Astrocyte of the spinal cord (primary cell): ENCODE measurements around the gene GPBP1.

Source experiments
- DNase-seq: peaks from one replicate; pipeline ENCODE4 v3.0.0; 2011; ENCODE audit warnings: low read depth, low spot score
- H3K4me3 ChIP-seq: 2 replicates; pipeline ENCODE4 v1.5.1; 2011; ENCODE audit warnings: low read depth, mild to moderate bottlenecking, low read length, moderate library complexity
- in situ Hi-C: cut with HindIII; loops from 2 replicates; pipeline ENCODE4 v1.10.0; 2017; ENCODE audit warnings: low sequenced_read_pairs
- TF ChIP-seq, protein P1 (sequence below): IDR thresholded peaks from 2 replicates; pipeline ENCODE4 v1.5.1; 2012; ENCODE audit warnings: low read depth, mild to moderate bottlenecking, low read length, inconsistent platforms

GPBP1 gene

DNA sequence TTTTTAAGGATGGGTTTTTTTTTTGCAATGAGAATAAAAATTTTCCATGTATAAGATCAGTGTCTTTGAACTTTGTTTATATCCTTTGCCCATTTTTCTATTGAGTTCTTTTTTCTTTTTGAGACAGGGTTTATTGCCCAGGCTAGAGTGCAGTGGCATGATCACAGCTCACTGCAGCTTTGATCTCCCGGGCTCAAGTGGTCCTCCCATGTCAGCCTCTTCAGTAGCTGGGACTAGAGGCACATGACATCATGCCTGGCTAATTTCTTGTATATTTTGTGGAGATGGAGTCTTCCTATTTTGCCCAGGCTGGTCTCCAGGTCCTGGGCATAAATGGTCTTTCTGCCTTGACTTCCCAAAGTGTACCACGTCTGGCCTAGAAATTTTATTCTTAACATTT, 21.2 kb downstream of the GPBP1 start:
- in situ Hi-C loops, result no loop called here
- TF ChIP-seq, protein P1, sequence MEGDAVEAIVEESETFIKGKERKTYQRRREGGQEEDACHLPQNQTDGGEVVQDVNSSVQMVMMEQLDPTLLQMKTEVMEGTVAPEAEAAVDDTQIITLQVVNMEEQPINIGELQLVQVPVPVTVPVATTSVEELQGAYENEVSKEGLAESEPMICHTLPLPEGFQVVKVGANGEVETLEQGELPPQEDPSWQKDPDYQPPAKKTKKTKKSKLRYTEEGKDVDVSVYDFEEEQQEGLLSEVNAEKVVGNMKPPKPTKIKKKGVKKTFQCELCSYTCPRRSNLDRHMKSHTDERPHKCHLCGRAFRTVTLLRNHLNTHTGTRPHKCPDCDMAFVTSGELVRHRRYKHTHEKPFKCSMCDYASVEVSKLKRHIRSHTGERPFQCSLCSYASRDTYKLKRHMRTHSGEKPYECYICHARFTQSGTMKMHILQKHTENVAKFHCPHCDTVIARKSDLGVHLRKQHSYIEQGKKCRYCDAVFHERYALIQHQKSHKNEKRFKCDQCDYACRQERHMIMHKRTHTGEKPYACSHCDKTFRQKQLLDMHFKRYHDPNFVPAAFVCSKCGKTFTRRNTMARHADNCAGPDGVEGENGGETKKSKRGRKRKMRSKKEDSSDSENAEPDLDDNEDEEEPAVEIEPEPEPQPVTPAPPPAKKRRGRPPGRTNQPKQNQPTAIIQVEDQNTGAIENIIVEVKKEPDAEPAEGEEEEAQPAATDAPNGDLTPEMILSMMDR, result no peak
- no peak for DNase-seq
- no peak overlapping the region for H3K4me3 ChIP-seq

DNA sequence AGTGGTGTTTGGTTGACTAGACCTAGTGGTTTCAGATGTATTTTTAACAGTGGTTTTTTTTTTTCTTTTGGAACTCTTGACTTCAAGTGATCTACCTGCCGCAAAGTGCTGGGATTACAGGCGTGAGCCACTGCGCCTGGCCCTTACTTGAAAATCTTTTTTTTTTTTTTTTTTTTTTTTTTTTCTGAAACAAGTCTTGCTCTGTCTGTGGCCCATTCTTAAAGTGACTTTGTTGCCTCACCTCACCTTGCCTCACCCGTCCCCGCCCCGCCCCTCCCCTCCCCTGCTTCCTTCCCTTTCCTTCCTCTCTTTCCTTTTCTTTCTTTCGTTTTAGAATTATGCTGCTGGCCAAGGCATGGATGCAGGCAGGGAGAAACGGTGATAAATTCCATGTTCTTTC, 26.0 kb downstream of the GPBP1 start:
- DNase-seq, result no peak
- TF ChIP-seq, protein P1, result no peak
- no peak overlapping the region for H3K4me3 ChIP-seq
- in situ Hi-C loops, result no loop called here

DNA sequence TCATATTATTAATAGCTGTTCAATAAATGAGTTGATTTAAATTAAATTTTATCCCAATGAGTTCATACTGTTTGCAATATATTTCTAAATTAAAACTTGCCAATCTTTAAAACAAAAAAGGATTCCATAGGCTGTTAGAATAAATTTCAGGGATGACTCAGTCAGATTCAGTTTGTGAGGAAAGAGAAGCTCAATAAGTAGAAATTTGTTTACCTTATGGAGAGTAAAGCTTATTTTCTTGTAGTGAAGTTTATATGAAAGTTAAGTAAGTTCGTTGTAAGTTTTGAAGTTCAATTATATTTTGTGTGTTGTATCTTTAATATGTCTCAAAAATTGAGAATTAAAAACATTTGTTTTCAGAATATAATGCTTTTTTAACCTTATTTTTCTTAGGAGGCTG, 29.0 kb downstream of the GPBP1 start:
- H3K4me3 ChIP-seq, result no peak overlapping the region
- TF ChIP-seq, protein P1, result no peak
- in situ Hi-C loops, result no loop called here
- DNase-seq, result no peak

DNA sequence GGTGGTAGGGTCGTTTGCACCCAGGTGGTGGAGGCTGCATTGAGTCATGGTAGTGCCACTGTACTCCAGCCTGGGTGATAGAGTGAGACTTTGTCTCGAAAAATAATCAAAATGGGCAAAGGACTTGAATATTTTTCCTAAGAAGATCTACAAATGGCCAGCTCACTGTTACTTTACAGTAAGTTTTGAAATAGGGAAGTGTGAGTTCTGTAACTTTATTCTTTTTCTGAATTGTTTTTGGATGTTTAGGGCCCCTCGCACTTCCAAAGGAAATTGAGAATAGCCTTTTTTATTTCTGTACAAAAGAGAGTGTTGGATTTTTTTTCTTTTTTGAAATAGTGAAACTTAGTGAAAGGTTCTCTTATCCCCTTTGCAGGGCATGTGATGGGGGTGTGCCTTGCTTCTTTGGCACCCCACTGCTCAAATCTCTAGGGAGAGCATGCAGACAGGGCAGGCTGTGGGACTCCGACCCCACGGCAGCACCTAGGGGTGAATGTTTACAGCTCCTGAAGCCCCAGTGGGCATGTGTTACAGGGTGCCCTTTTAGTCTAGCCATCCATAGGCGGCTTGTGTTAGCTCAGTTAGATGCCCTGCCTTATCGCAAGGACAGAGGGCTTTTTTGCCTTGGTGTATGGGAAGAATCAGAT, 33.3 kb downstream of the GPBP1 start:
- H3K4me3 ChIP-seq, result no peak overlapping the region
- TF ChIP-seq, protein P1, result no peak
- in situ Hi-C loops, result no loop called here
- no peak for DNase-seq

DNA sequence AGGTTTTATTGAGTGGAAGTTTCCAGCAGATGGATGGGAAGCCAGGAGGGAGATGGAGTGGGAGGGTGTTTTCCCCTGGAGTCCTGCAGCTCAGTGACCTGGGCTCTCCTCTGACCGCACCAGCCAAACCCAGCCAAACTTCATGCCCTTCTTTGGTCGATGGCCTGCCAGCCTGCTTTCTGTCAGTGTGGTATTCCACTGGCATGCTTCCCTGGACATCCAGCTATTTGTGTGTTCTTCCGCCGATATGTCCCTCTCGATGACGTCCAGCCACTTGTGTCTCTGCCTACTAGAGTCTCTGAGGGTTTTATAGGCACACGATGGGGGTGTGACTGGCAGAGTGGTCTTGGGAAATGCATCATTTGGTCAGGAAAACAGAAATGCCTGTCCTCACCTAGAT, 33.8 kb downstream of the GPBP1 start:
- DNase-seq, result no peak
- TF ChIP-seq, protein P1, result no peak
- H3K4me3 ChIP-seq, result no peak overlapping the region
- in situ Hi-C loops, result no loop called here

DNA sequence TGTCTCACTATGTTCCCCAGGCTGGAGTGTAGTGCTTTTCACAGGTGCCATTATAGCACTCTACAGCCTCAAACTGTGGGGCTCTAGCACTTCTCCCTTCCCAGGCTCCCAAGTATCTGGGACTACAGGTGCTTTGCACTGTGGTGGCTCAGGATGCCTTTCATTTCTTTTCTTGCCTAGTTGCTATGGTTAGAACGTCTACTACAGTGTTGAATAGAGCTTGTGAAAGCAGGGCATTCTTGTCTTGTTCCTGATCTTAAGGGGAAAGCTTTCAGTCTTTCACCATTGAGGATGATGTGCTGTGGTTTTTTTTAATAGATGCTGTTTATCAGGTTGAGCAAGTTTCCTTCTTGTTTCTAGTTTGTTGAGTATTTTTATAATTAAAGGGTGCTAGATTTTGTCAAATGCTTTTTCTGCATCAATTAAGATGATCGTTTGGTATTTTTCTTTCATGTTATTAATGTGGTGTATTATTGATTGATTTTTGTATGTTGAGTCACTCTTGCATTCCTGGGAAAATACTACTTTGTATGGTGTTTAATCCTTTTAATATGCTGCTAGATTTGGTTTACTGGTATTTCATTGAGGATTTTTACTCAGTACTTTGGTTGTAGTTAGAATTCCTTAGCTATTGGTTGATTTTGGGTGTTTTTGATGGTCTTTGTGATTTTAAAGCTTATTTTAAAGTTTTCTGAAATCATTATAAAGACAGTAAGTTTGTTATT, 35.6 kb downstream of the GPBP1 start:
- TF ChIP-seq, protein P1, result no peak
- H3K4me3 ChIP-seq, result no peak overlapping the region
- in situ Hi-C loops, result no loop called here
- DNase-seq, result peak; percentile 32
